Hepatocyte (in vitro differentiated cells): ENCODE measurements around the gene MACROD2. TPM values are rescaled to one million over a fixed set of nuclear protein-coding genes. Genes with fewer than 3 reads are reported as not detected.

Source experiments
- DNase-seq: peaks from one replicate; pipeline ENCODE4 v3.0.0-alpha.2; 2016; ENCODE audit warnings: low spot score
- H2AFZ ChIP-seq: fragments of 200-600 bp; sonication (generic); 2 replicates; pipeline ENCODE4 v1.6.0; 2016; ENCODE audit warnings: antibody characterized with exemption, mild to moderate bottlenecking
- H3K27ac ChIP-seq: fragments of 200-600 bp; sonication (generic); 2 replicates; pipeline ENCODE4 v1.5.1; 2016; ENCODE audit warnings: mild to moderate bottlenecking
- H3K27me3 ChIP-seq: fragments of 200-600 bp; sonication (generic); 2 replicates; pipeline ENCODE4 v1.6.1; 2016
- H3K36me3 ChIP-seq: fragments of 200-600 bp; sonication (generic); replicated peaks from 2 replicates; pipeline ENCODE4 v1.5.1; 2016; ENCODE audit warnings: low read depth; ENCODE audit not compliant: insufficient read depth
- H3K4me1 ChIP-seq: fragments of 200-600 bp; sonication (generic); 2 replicates; pipeline ENCODE4 v1.5.1; 2016; ENCODE audit warnings: mild to moderate bottlenecking, moderate library complexity; ENCODE audit not compliant: insufficient read depth
- H3K4me2 ChIP-seq: fragments of 200-600 bp; sonication (generic); 2 replicates; pipeline ENCODE4 v1.6.0; 2016
- H3K4me3 ChIP-seq: fragments of 200-600 bp; sonication (generic); 2 replicates; pipeline ENCODE4 v1.5.1; 2016; ENCODE audit warnings: mild to moderate bottlenecking
- H3K79me2 ChIP-seq: fragments of 200-600 bp; sonication (generic); 2 replicates; pipeline ENCODE4 v1.6.0; 2017; ENCODE audit warnings: mild to moderate bottlenecking
- H3K9me2 ChIP-seq: fragments of 200-600 bp; sonication (generic); replicated peaks from 2 replicates; pipeline ENCODE4 v1.6.0; 2017; ENCODE audit warnings: mild to moderate bottlenecking; ENCODE audit not compliant: insufficient read depth
- H3K9me3 ChIP-seq: fragments of 200-600 bp; sonication (generic); 2 replicates; pipeline ENCODE4 v1.5.1; 2016; ENCODE audit warnings: low read depth, mild to moderate bottlenecking
- H4K20me1 ChIP-seq: fragments of 200-600 bp; sonication (generic); 2 replicates; pipeline ENCODE4 v1.6.0; 2016; ENCODE audit warnings: mild to moderate bottlenecking; ENCODE audit not compliant: insufficient read depth, poor library complexity, severe bottlenecking
- CTCF ChIP-seq: fragments of 200-600 bp; sonication (generic); IDR thresholded peaks from 2 replicates; pipeline ENCODE4 v1.5.1; 2016; ENCODE audit warnings: antibody characterized with exemption, mild to moderate bottlenecking; ENCODE audit not compliant: poor library complexity
- EZH2 ChIP-seq: fragments of 200-600 bp; sonication (generic); IDR thresholded peaks from 2 replicates; pipeline ENCODE4 v1.6.1; 2016; ENCODE audit warnings: antibody characterized with exemption, mild to moderate bottlenecking, borderline replicate concordance
- EZH2phosphoT487 ChIP-seq: fragments of 200-600 bp; sonication (generic); IDR thresholded peaks from one replicate; pipeline ENCODE4 v1.6.1; 2018; ENCODE audit warnings: antibody characterized with exemption, mild to moderate bottlenecking, low read depth, moderate library complexity; ENCODE audit not compliant: unreplicated experiment, severe bottlenecking
- WGBS: methylation state at CpG from one replicate; pipeline ENCODE4 v1.1.6; 2016; ENCODE audit warnings: low lambda C conversion rate; ENCODE audit errors: missing lambda C conversion rate; 5-methylcytosine and 5-hydroxymethylcytosine counted together
- polyA plus RNA-seq: library from polyadenylated mRNA; unstranded; fragments of >200 nt; fragmentation: Nextera tagmentation; extraction: Ambion mirVana; gene quantifications from 2 replicates; pipeline ENCODE4 v1.2.1, GENCODE V29; 2016
- total RNA-seq: library from RNA; depleted of rRNA; stranded (reverse); fragments of >200 nt; gene quantifications from 2 replicates; pipeline ENCODE4 v1.2.3, GENCODE V29; 2014

MACROD2 gene
- total and polyA plus RNA-seq, 2 experiments from 2014 or later: 2.4 to 3.1 TPM

GRCh38 chr20:14883324-14883723 lies 888.0 kb downstream of the MACROD2 start:
- Histone ChIP-seq H3K79me2 (no peaks in the 10 kb centered on the region), H3K4me1 (peaks cover 5% of the 10 kb centered on the region), H4K20me1 (no peaks in the 10 kb centered on the region), H3K27ac (no peak overlapping the region), H3K4me3 (no peak overlapping the region), H3K27me3 (no peaks in the 10 kb centered on the region), H2AFZ (no peak overlapping the region), H3K9me3 (no peaks in the 10 kb centered on the region), H3K4me2 (no peak overlapping the region), H3K9me2 (no peaks in the 10 kb centered on the region), H3K36me3 (no peaks in the 10 kb centered on the region)
- DNase-seq: no peak
- WGBS: 70% methylated on average over 1 of the region's 1 CpG
- no peak for TF ChIP-seq EZH2
- no peak for TF ChIP-seq CTCF
- no peak for TF ChIP-seq EZH2phosphoT487

- TF ChIP-seq EZH2 (no peak), CTCF (no peak)
- no peak for DNase-seq
- Histone ChIP-seq H3K9me2 (no peaks in the 10 kb centered on the region), H3K27ac (no peak overlapping the region), H4K20me1 (no peaks in the 10 kb centered on the region), H3K4me1 (peaks cover 5% of the 10 kb centered on the region), H3K4me3 (no peak overlapping the region), H3K79me2 (no peaks in the 10 kb centered on the region), H3K4me2 (no peak overlapping the region), H3K9me3 (no peaks in the 10 kb centered on the region), H3K36me3 (no peaks in the 10 kb centered on the region), H2AFZ (no peak overlapping the region), H3K27me3 (no peaks in the 10 kb centered on the region)
- 100% methylated on average over 1 of the region's 1 CpG for WGBS
These were observed 890.3 kb downstream of the MACROD2 start for GRCh38 chr20:14885661-14886060.

- 59% methylated on average over 3 of the region's 3 CpGs for WGBS
These were observed 892.8 kb downstream of the MACROD2 start for GRCh38 chr20:14888134-14888533.

More at GRCh38 chr20:14888134-14888533, 892.8 kb downstream of the MACROD2 start:
- Histone ChIP-seq H3K27ac (no peak overlapping the region), H3K4me3 (no peak overlapping the region), H3K9me2 (no peaks in the 10 kb centered on the region), H3K27me3 (no peaks in the 10 kb centered on the region), H3K4me2 (no peak overlapping the region), H2AFZ (no peak overlapping the region), H4K20me1 (no peaks in the 10 kb centered on the region), H3K9me3 (no peaks in the 10 kb centered on the region), H3K4me1 (peaks cover 5% of the 10 kb centered on the region), H3K36me3 (no peaks in the 10 kb centered on the region), H3K79me2 (no peaks in the 10 kb centered on the region)
- TF ChIP-seq EZH2phosphoT487 (no peak), EZH2 (no peak), CTCF (no peak)
- no peak for DNase-seq
